ENCODE data around the gene HCN1. TPM values are rescaled to one million over a fixed set of nuclear protein-coding genes. Genes with fewer than 3 reads are reported as not detected.
"Not testable (repeated sequence)": the region's sequence is repeated elsewhere in the genome, so short reads cannot be mapped to it uniquely, and the experiment has no call there.

The HCN1 gene
- total RNA-seq, 8 experiments from 2014 or later, result 0.10 to 0.93 (median 0.54) TPM; not detected in 1

DNA sequence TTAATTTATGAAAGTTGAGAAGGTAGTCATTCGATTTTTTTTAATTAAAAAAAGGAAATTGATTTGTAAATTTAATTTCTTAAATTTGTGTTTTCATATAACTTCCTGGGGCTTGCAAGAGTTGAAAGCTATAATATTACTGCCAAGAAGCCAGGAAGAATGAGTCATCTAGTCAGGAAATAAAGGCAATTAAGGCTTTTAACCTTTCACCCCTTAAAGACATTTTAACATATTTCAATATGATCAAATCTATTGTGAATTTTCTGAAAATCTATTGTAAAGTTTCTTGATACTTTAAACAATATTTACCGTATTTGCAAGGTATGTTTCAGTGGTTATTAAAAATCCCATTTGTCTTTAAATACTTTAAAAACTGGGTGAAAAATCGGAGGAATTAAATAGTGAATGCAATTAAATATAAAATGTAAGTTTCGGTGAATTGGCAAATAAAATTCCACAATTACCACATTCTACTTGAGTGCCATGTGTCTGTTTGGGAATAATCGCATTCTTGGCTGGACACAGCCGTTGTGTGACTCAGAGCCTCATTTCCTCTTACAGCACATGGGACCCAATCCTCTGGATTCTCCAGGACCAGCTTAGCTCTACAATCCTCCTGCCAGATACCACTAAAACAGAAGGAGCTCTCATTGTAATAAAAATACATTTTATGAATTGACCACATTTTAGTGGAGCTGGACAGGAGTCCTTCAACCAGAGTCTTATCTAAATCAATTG lies 310.7 kb downstream of the HCN1 start:
- no peak for ATAC-seq (replicated peaks in 6 of 8)

DNA sequence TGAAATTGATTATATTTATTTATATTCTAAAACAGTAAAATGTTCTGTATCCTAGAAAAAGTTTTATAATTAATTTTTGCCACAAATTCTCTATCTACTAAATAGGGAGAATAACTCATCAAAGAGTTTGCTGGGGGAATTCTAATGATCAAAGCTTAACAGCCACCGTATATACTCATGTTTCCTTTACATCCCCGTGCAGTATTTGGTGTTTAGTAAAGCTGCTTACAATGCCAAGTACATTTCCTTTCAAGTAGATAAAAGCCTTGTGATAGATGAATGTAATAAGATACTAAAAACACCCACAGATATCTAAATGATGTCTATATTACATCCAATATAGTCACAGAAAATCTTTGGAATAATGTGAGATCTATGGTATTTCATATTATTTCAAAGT lies 312.2 kb downstream of the HCN1 start:
- in situ Hi-C loops (cut with MboI; ENCODE audit: low pct_unique_long_range_greater_than_20kb in 2 of 9, low sequenced_read_pairs in 9 of 9, unreplicated experiment in 9 of 9), result no loop called here
- no peak for ATAC-seq (replicated peaks in 6 of 8)
- WGBS, 10 experiments, result 0 to 80% (median 69%) methylated on average over 1 to 2 of the region's 2 CpGs; no CpG with 5 or more reads in 1 of the 10 experiments
- H3K4me1 ChIP-seq (replicated peaks in 1 of 2), result no peaks in the 10 kb centered on the region
- no peak overlapping the region for H3K4me3 ChIP-seq
- no peak overlapping the region for H3K27ac ChIP-seq

More for the DNA sequence above, 310.7 kb downstream of the HCN1 start:
- Histone ChIP-seq H3K27ac (no peak overlapping the region), H3K4me1 (replicated peaks in 1 of 2) (no peaks in the 10 kb centered on the region), H3K4me3 (no peak overlapping the region)
- in situ Hi-C loops (cut with MboI; ENCODE audit: low pct_unique_long_range_greater_than_20kb in 2 of 9, low sequenced_read_pairs in 9 of 9, unreplicated experiment in 9 of 9), result no loop called here
- WGBS, 10 experiments, result 10 to 98% (median 82%) methylated on average over 1 to 6 of the region's 6 CpGs

DNA sequence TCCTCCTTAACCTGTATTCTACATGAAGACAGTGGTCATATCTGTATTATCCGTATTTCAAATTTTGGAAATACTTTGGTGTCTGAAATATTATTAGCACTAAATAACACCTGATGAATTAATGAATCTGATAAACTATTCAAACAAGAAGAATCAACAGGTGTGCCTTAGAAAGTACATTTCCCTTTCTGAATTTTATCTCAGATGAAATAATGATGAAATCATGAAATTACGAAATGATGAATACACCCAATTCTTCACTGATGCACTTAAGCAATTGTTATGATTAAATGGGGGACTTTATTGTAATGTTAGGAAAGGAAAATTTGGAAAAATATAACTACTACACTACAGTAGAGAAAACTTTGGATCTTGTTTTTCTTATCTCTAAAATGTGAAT lies 313.6 kb downstream of the HCN1 start:
- no peak overlapping the region for H3K27ac ChIP-seq
- WGBS, 10 experiments, result 0 to 100% (median 79%) methylated on average over 1 to 2 of the region's 2 CpGs
- in situ Hi-C loops (cut with MboI; ENCODE audit: low pct_unique_long_range_greater_than_20kb in 2 of 9, low sequenced_read_pairs in 9 of 9, unreplicated experiment in 9 of 9), result no loop called here

DNA sequence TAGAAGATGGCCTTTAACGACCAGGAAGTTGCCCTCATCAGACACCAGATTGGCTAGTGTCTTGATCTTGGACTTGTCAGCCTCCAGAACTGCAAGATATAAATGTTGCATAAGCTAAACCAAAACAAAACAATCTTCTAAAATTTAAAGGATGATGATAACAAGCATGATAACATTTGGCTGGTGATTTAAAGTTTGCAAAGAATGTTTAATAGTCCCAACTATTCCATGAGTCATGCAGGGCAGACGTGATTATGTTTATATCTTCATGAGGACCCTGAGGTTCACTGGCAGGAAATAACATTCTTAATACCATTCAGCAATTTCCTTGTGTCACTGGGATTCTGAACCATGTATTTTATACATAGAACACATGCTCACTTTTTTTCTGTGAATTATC lies 319.8 kb downstream of the HCN1 start:
- Histone ChIP-seq H3K4me1 (replicated peaks in 1 of 2) (no peaks in the 10 kb centered on the region), H3K27ac (no peak overlapping the region), H3K4me3 (no peak overlapping the region)
- in situ Hi-C loops (cut with MboI; ENCODE audit: low pct_unique_long_range_greater_than_20kb in 2 of 9, low sequenced_read_pairs in 9 of 9, unreplicated experiment in 9 of 9), result no loop called here
- no peak for ATAC-seq (replicated peaks in 6 of 8)
- 0 to 100% (median 80%) methylated on average over 1 to 2 of the region's 2 CpGs; no CpG with 5 or more reads in 1 of the 10 experiments for WGBS, 10 experiments

More for the DNA sequence above, 313.6 kb downstream of the HCN1 start:
- no peak overlapping the region for H3K4me3 ChIP-seq
- no peaks in the 10 kb centered on the region for H3K4me1 ChIP-seq (replicated peaks in 1 of 2)
- ATAC-seq (replicated peaks in 6 of 8), result no peak

DNA sequence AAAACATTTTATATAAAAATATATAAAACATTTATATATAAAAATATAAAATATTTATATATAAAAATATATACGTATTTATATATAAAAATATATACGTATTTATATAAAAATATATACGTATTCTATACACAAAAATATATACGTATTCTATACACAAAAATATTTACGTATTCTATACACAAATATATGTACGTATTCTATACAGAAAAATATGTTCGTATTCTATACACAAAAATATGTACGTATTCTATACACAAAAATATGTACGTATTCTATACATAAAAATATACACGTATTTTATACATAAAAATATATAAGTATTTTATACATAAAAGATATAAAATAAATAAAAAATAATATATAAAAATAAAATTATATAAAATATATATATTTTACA lies 323.6 kb downstream of the HCN1 start:
- no peak for ATAC-seq (replicated peaks in 6 of 8)
- no peak overlapping the region for H3K4me3 ChIP-seq
- H3K4me1 ChIP-seq (replicated peaks in 1 of 2), result no peaks in the 10 kb centered on the region
- no peak overlapping the region for H3K27ac ChIP-seq
- WGBS, 10 experiments, result 63 to 100% (median 94%) methylated on average over 3 to 10 of the region's 10 CpGs
- in situ Hi-C loops (cut with MboI; ENCODE audit: low pct_unique_long_range_greater_than_20kb in 2 of 9, low sequenced_read_pairs in 9 of 9, unreplicated experiment in 9 of 9), result no loop called here

DNA sequence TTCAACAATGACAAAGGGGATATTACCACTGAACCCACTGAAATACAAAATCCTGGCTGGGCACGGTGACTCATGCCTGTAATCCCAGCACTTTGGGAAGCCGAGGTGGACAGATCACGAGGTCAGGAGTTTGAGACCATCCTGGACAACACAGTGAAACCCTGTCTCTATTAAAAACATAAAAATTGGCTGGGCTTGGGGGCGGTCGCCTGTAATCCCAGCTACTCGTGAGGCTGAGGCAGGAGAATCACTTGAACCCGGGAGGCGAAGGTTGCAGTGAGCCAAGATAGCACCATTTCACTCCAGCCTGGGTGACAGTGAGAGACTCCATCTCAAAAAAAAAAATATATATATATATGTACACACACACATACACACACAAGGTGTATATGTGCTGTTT lies 324.8 kb downstream of the HCN1 start:
- H3K27ac ChIP-seq; H3K4me3 ChIP-seq; H3K4me1 ChIP-seq (replicated peaks in 1 of 2); in situ Hi-C loops (cut with MboI; ENCODE audit: low pct_unique_long_range_greater_than_20kb in 2 of 9, low sequenced_read_pairs in 9 of 9, unreplicated experiment in 9 of 9); ATAC-seq (replicated peaks in 6 of 8): not testable (repeated sequence)
- WGBS, 10 experiments, result 57 to 100% (median 83%) methylated on average over 1 to 8 of the region's 8 CpGs

DNA sequence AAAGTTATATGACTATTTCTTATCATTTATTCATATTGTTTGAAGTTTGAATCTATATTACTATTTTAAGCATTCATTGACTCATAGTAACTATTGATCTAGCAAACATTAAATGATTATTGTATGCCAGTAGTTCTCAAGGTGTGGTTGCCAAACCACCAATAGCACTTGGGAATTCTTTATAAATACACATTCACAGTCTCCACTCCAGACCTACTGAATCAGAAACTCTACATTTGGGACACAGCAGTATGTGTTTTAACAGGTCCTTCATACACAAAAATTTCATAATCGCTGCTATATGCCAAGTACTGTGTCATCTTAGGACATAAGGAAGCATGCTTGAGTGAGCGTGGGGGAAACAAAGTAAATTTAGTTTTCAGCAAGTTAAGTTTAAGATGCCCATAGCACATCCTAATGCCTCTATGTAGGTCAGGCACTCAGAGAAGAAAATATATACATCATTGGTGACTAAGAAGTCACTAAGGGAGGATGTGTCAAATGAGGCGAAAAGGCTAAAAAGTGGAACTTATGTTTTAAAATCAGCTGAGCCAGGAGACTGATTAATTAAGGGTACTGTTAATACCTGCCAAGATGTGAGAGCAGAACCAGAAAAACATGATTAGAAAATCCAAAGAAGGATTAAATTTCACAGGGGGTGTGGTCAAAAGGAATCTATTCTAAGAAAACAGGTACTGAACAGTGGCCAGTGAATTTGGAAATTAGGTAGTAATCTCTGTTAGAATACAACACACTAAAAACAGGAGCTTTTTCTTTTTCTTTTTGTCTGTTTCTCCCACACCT lies 340.8 kb downstream of the HCN1 start:
- Histone ChIP-seq H3K4me3 (no peak overlapping the region), H3K27ac (no peak overlapping the region), H3K4me1 (replicated peaks in 1 of 2) (no peaks in the 10 kb centered on the region)
- WGBS, 10 experiments, result 16 to 100% (median 63%) methylated on average over 1 to 3 of the region's 3 CpGs
- in situ Hi-C loops (cut with MboI; ENCODE audit: low pct_unique_long_range_greater_than_20kb in 2 of 9, low sequenced_read_pairs in 9 of 9, unreplicated experiment in 9 of 9), result no loop called here
- no peak for ATAC-seq (replicated peaks in 6 of 8)

DNA sequence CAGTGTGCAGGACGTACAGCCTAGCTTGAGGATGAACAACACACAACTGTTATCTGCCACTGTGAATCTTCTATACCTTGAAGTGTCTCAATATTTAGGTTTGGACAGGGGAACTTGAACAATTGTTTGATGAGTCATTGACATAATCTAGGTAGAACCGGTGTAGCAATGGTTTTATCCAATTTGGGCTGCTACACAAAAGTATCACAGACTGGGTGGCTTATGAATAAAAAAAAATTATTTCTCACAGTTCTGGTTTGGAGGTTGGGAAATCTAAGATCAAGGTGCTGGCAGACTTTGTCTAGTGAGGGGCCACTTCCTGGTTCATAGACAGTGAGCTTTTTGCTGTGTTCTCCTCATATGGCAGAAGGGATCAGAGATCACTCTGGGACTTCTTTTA lies 359.7 kb downstream of the HCN1 start:
- Histone ChIP-seq H3K4me1 (replicated peaks in 1 of 2) (no peaks in the 10 kb centered on the region), H3K4me3 (no peak overlapping the region), H3K27ac (no peak overlapping the region)
- WGBS, 10 experiments, result 0 to 100% (median 77%) methylated on average over 1 to 2 of the region's 2 CpGs; no CpG with 5 or more reads in 4 of the 10 experiments
- no peak for ATAC-seq (replicated peaks in 6 of 8)
- in situ Hi-C loops (cut with MboI; ENCODE audit: low pct_unique_long_range_greater_than_20kb in 2 of 9, low sequenced_read_pairs in 9 of 9, unreplicated experiment in 9 of 9), result no loop called here

DNA sequence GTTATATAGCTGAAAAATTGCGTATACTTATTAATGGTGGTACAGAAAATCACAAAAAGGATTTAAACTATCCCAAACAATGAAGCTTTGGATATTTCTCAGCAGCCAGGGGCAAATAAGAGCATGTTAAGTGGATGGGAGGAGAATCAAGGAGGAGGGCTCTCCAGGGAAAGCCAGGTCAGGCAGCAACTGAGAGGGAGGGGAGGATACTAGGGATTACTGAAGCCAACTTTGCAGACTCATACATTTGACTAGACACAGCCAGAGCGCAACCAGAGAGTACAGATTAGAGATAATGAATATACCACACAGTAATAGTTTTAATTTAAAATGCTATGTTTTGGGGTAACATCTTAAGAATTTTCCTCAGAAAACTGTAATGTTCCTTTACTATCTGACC lies 360.2 kb downstream of the HCN1 start:
- Histone ChIP-seq H3K27ac (no peak overlapping the region), H3K4me3 (no peak overlapping the region), H3K4me1 (replicated peaks in 1 of 2) (no peaks in the 10 kb centered on the region)
- 15 to 100% (median 89%) methylated on average over 1 to 2 of the region's 2 CpGs; no CpG with 5 or more reads in 1 of the 10 experiments for WGBS, 10 experiments
- no peak for ATAC-seq (replicated peaks in 6 of 8)
- in situ Hi-C loops (cut with MboI; ENCODE audit: low pct_unique_long_range_greater_than_20kb in 2 of 9, low sequenced_read_pairs in 9 of 9, unreplicated experiment in 9 of 9), result no loop called here

DNA sequence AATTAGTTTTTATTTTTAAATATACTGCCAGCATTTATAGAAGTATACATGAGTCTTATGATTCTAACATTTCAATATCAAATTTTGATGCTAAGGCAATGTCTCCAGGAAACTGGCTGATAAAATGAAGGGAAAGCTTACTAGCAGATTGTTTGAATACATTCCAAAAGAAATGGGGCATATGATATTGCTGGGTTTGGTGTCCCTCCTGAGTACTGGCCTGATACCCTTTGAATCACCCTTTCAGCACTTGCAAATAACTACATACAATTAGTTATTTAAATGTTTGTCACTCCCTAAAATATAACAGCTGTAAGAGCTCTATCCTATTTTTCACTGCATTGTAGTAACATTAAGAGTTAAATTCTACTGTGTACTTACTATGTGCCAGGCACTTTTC lies 360.8 kb downstream of the HCN1 start:
- no peak overlapping the region for H3K27ac ChIP-seq
- H3K4me1 ChIP-seq (replicated peaks in 1 of 2), result no peaks in the 10 kb centered on the region
- no peak for ATAC-seq (replicated peaks in 6 of 8)
- in situ Hi-C loops (cut with MboI; ENCODE audit: low pct_unique_long_range_greater_than_20kb in 2 of 9, low sequenced_read_pairs in 9 of 9, unreplicated experiment in 9 of 9), result no loop called here
- H3K4me3 ChIP-seq, result no peak overlapping the region

DNA sequence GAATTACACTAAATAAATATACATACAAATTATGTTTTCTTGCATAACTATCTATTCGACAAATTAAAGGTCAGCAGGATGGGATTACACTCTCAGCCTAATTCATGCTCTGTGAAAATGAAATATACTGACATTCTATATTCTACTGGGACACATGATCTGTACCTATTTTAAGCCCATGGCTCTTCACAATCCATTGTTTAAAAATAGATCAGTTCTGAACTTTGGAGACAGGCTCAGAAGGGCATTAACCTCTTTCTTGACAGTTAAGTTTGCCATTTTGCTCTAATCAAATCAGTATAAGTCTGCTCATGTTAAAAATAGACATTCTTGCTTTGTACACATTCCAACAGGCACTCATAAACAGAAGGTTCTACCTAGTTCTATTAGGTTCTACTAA lies 361.2 kb downstream of the HCN1 start:
- peak in 2 of 8 experiments; percentile 35 to 43 for ATAC-seq (replicated peaks in 6 of 8)
- in situ Hi-C loops (cut with MboI; ENCODE audit: low pct_unique_long_range_greater_than_20kb in 2 of 9, low sequenced_read_pairs in 9 of 9, unreplicated experiment in 9 of 9), result no loop called here
- H3K4me1 ChIP-seq (replicated peaks in 1 of 2), result no peaks in the 10 kb centered on the region
- no peak overlapping the region for H3K4me3 ChIP-seq
- WGBS, 10 experiments, result 0 to 100% (median 82%) methylated on average over 1 of the region's 1 CpG
- H3K27ac ChIP-seq, result no peak overlapping the region

DNA sequence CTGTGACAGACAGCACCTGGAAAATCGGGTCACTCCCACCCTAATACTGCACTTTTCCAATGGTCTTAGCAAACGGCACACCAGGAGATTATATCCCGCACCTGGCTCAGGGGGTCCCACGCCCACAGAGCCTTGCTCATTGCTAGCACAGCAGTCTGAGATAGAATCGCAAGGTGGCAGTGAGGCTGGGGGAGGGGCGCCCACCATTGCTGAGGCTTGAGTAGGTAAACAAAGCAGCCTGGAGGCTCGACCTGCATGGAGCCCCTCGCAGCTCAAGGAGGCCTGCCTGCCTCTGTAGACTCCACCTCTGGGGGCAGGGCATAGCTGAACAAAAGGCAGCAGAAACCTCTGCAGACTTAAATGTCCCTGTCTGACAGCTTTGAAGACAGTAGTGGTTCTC lies 383.6 kb downstream of the HCN1 start:
- in situ Hi-C loops (cut with MboI; ENCODE audit: low pct_unique_long_range_greater_than_20kb in 2 of 9, low sequenced_read_pairs in 9 of 9, unreplicated experiment in 9 of 9); H3K4me1 ChIP-seq (replicated peaks in 1 of 2); H3K27ac ChIP-seq; ATAC-seq (replicated peaks in 6 of 8); H3K4me3 ChIP-seq: not testable (repeated sequence)
- WGBS, 10 experiments, result no CpG with 5 or more reads among the region's 8 CpGs

DNA sequence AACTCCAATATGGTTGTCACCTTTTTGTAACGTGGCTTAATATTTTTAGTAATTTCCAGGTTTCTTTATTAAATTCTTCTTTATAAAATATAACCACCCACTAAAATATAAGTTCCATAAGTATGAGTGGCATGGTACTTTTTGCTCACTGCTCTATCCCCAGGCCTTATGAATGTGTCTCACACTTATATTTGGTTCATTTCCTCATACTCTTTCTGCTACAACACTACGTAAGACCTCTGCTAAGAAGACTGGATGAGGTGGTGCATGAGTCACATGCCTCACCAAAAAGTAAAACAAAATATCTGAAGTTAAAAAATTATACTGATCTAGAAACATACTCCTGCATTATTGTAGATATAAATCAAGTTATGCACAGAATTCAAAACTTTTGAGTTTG lies 400.9 kb downstream of the HCN1 start:
- WGBS, 10 experiments, result 0 to 100% (median 53%) methylated on average over 1 to 2 of the region's 2 CpGs; no CpG with 5 or more reads in 2 of the 10 experiments
- no peak for ATAC-seq (replicated peaks in 6 of 8)
- Histone ChIP-seq H3K4me1 (replicated peaks in 1 of 2) (no peaks in the 10 kb centered on the region), H3K4me3 (no peak overlapping the region), H3K27ac (no peak overlapping the region)
- in situ Hi-C loops (cut with MboI; ENCODE audit: low pct_unique_long_range_greater_than_20kb in 2 of 9, low sequenced_read_pairs in 9 of 9, unreplicated experiment in 9 of 9), result no loop called here
